ENCODE results near the gene PCBP3.
"Not testable (repeated sequence)": the region's sequence is repeated elsewhere in the genome, so short reads cannot be mapped to it uniquely, and the experiment has no call there.

PCBP3 gene

GRCh38 chr21:45969921-45970673, 326.6 kb downstream of the PCBP3 start:
- DNase-seq (ENCODE audit: low spot score): no peak

- peak; percentile 84 for DNase-seq (ENCODE audit: low spot score)
These were observed 327.4 kb downstream of the PCBP3 start for GRCh38 chr21:45970674-45971615.

GRCh38 chr21:45971616-45972352, 328.3 kb downstream of the PCBP3 start:
- DNase-seq (ENCODE audit: low spot score): peak; percentile 72

GRCh38 chr21:45972353-45972715, 328.8 kb downstream of the PCBP3 start:
- DNase-seq (ENCODE audit: low spot score): no peak

GRCh38 chr21:45972716-45973474, 329.4 kb downstream of the PCBP3 start:
- peak; percentile 75 for DNase-seq (ENCODE audit: low spot score)

- peak; percentile 91 for DNase-seq (ENCODE audit: low spot score)
These were observed 330.0 kb downstream of the PCBP3 start for GRCh38 chr21:45973475-45974072.

- DNase-seq (ENCODE audit: low spot score): peak; percentile 94
These were observed 330.8 kb downstream of the PCBP3 start for GRCh38 chr21:45974073-45975019.

- DNase-seq (ENCODE audit: low spot score): no peak
These were observed 331.6 kb downstream of the PCBP3 start for GRCh38 chr21:45975020-45975666.

- not testable (repeated sequence) for DNase-seq (ENCODE audit: low spot score)
These were observed 332.3 kb downstream of the PCBP3 start for GRCh38 chr21:45975667-45976409.

- DNase-seq (ENCODE audit: low spot score): no peak
These were observed 333.3 kb downstream of the PCBP3 start for GRCh38 chr21:45976701-45977311.

- no peak for DNase-seq (ENCODE audit: low spot score)
These were observed 333.9 kb downstream of the PCBP3 start for GRCh38 chr21:45977396-45977795.

- no peak for DNase-seq (ENCODE audit: low spot score)
These were observed 335.7 kb downstream of the PCBP3 start for GRCh38 chr21:45979141-45979631.

GRCh38 chr21:45979651-45980050, 336.1 kb downstream of the PCBP3 start:
- DNase-seq (ENCODE audit: low spot score): no peak

- no peak for DNase-seq (ENCODE audit: low spot score)
These were observed 336.7 kb downstream of the PCBP3 start for GRCh38 chr21:45980271-45980670.

GRCh38 chr21:45980697-45981096, 337.2 kb downstream of the PCBP3 start:
- DNase-seq (ENCODE audit: low spot score): no peak

- DNase-seq (ENCODE audit: low spot score): peak; percentile 93
These were observed 337.9 kb downstream of the PCBP3 start, which contains the start of gene COL6A1 for GRCh38 chr21:45981151-45982091. TSS of gene COL6A1 (plus strand) at chr21:45981770. CDS start at chr21:45981851, 81 bp downstream.

Data from hepatic stellate cell (primary cell).